GM12878 (cell line): ENCODE measurements around the gene ASAH2. TPM values are rescaled to one million over a fixed set of nuclear protein-coding genes. Genes with fewer than 3 reads are reported as not detected.
A peak's percentile ranks its signal among the peaks of the same experiment; 100 is the strongest.

Source experiments
- ATAC-seq: fragments of 200-7000 bp; cut with Tn5 transposase; 3 replicates; pipeline ENCODE4 v1.9.1; 2020; ENCODE audit warnings: mild to moderate bottlenecking, moderate library complexity
- BruUV-seq: library from RNA; stranded (reverse); fragments of 400-500 nt; replicated peaks from 2 replicates; lab custom pipeline; 2021; lab: Mats Ljungman, UMichigan
- CTCF ChIA-PET: fragments of 300-600 bp; sonication (Branson Sonifier 250); formaldehyde crosslinking; extraction: SDS; loops from one replicate; lab custom pipeline; 2021; ENCODE audit warnings: inconsistent platforms; lab: Yijun Ruan, JAX
- POLR2A ChIA-PET: fragments of 350-600 bp; formaldehyde crosslinking; extraction: SDS; loops from one replicate; lab custom pipeline; 2021; ENCODE audit warnings: inconsistent platforms; lab: Charles Lee
- RAD21 ChIA-PET: fragments of 300-600 bp; sonication (Branson Sonifier 250); formaldehyde crosslinking; loops from one replicate; lab custom pipeline; 2023; ENCODE audit warnings: antibody characterized with exemption; ENCODE audit not compliant: unreplicated experiment; lab: Charles Lee
- SMC1A ChIA-PET: fragments of 300-600 bp; sonication (Branson Sonifier 250); formaldehyde crosslinking; loops from one replicate; lab custom pipeline; 2023; ENCODE audit not compliant: unreplicated experiment, uncharacterized antibody; lab: Charles Lee
- DNase-seq: peaks from one replicate; pipeline ENCODE4 v3.0.0-alpha.2; 2011; ENCODE audit warnings: low read depth, low spot score
- FAIRE-seq: peaks from 3 replicates; lab custom pipeline; 2011; peaks lifted over from hg19 to GRCh38; lab: Jason Lieb, UNC
- H2AFZ ChIP-seq: 2 replicates; pipeline ENCODE4 v1.6.0; 2011; ENCODE audit warnings: low read depth, low read length, control low read depth; ENCODE audit not compliant: control insufficient read depth
- H3K27ac ChIP-seq: 2 replicates; pipeline ENCODE4 v1.5.1; 2011; ENCODE audit warnings: control low read depth; ENCODE audit not compliant: control insufficient read depth, insufficient read depth
- H3K27me3 ChIP-seq, 2 experiments: replicated peaks in 1 of 2; 2 replicates each; pipeline versions ENCODE4 v1.6.0 to v1.6.1; 2011; ENCODE audit warnings: low read length in 1 of 2; ENCODE audit not compliant: control insufficient read depth in 2 of 2, insufficient read depth in 2 of 2
- H3K36me3 ChIP-seq, 2 experiments: 2 replicates each; pipeline ENCODE4 v1.5.1; 2011; ENCODE audit warnings: low read length in 1 of 2; ENCODE audit not compliant: control insufficient read depth in 2 of 2, insufficient read depth in 2 of 2
- H3K4me1 ChIP-seq: 2 replicates; pipeline ENCODE4 v1.6.1; 2011; ENCODE audit warnings: mild to moderate bottlenecking, low read length, moderate library complexity, mixed read lengths; ENCODE audit not compliant: control insufficient read depth, insufficient read depth
- H3K4me2 ChIP-seq: 2 replicates; pipeline ENCODE4 v1.6.0; 2011; ENCODE audit warnings: control low read depth; ENCODE audit not compliant: control insufficient read depth, insufficient read depth
- H3K4me3 ChIP-seq: fragments of 200-600 bp; sonication (generic); 2 replicates; pipeline ENCODE4 v1.5.1; 2016
- H3K79me2 ChIP-seq: 2 replicates; pipeline ENCODE4 v1.6.0; 2011; ENCODE audit warnings: low read length; ENCODE audit not compliant: control insufficient read depth, insufficient read depth
- H3K9ac ChIP-seq: 2 replicates; pipeline ENCODE4 v1.8.0; 2011; ENCODE audit warnings: low read length, control low read depth, mixed read lengths; ENCODE audit not compliant: control insufficient read depth, insufficient read depth
- H3K9me3 ChIP-seq: replicated peaks from 3 replicates; pipeline ENCODE4 v1.5.1; 2011; ENCODE audit warnings: mild to moderate bottlenecking, low read length; ENCODE audit not compliant: control insufficient read depth, insufficient read depth
- H4K20me1 ChIP-seq: 2 replicates; pipeline ENCODE4 v1.6.0; 2011; ENCODE audit not compliant: control insufficient read depth, insufficient read depth
- ATF7 ChIP-seq: fragments of 450-650 bp; IDR thresholded peaks from 2 replicates; pipeline ENCODE4 v1.6.1; 2016; ENCODE audit warnings: low read depth, mild to moderate bottlenecking
- BCL11A ChIP-seq: IDR thresholded peaks from 2 replicates; pipeline ENCODE4 v1.6.1; 2011; ENCODE audit warnings: low read depth, low read length
- CREB1 ChIP-seq: IDR thresholded peaks from 2 replicates; pipeline ENCODE4 v1.6.1; 2012; ENCODE audit warnings: low read depth, mild to moderate bottlenecking, inconsistent platforms
- DPF2 ChIP-seq: fragments of 450-650 bp; IDR thresholded peaks from 2 replicates; pipeline ENCODE4 v1.6.1; 2017; ENCODE audit warnings: mild to moderate bottlenecking
- EP300 ChIP-seq, 2 experiments: fragments of 150-350 bp in 1 of 2; IDR thresholded peaks; 2 replicates each; pipeline ENCODE4 v1.6.1; 2011 to 2012; ENCODE audit warnings: low read depth in 2 of 2, low read length in 2 of 2, borderline replicate concordance in 1 of 2, improper control_type of control experiment in 1 of 2, inconsistent platforms in 1 of 2; ENCODE audit not compliant: control insufficient read depth in 1 of 2
- GABPA ChIP-seq: IDR thresholded peaks from 2 replicates; pipeline ENCODE4 v1.6.1; 2014; ENCODE audit warnings: antibody characterized with exemption, low read depth, mild to moderate bottlenecking, inconsistent platforms
- IKZF1 ChIP-seq: fragments of 450-650 bp; conservative IDR thresholded peaks from 2 replicates; pipeline ENCODE4 v1.6.1; 2017; ENCODE audit warnings: antibody characterized with exemption, mild to moderate bottlenecking
- MEF2A ChIP-seq: IDR thresholded peaks from 2 replicates; pipeline ENCODE4 v1.6.1; 2011; ENCODE audit warnings: low read depth, mild to moderate bottlenecking, low read length, moderate library complexity; ENCODE audit not compliant: insufficient read depth
- MTA2 ChIP-seq: fragments of 450-650 bp; IDR thresholded peaks from 2 replicates; pipeline ENCODE4 v1.6.1; 2016; ENCODE audit warnings: low read depth, mild to moderate bottlenecking, moderate library complexity
- NFIC ChIP-seq: IDR thresholded peaks from 2 replicates; pipeline ENCODE4 v1.6.1; 2012; ENCODE audit warnings: low read depth, mild to moderate bottlenecking, inconsistent platforms, low read length, moderate library complexity
- NFYA ChIP-seq: IDR thresholded peaks from 2 replicates; pipeline ENCODE4 v1.6.1; 2011; ENCODE audit warnings: low read depth, mild to moderate bottlenecking, low read length, improper control_type of control experiment, borderline replicate concordance
- RAD21 ChIP-seq: IDR thresholded peaks from 2 replicates; pipeline ENCODE4 v1.6.1; 2011; ENCODE audit warnings: mild to moderate bottlenecking, low read depth, low read length, moderate library complexity; ENCODE audit not compliant: insufficient read depth
- SMARCA5 ChIP-seq: fragments of 450-650 bp; IDR thresholded peaks from 2 replicates; pipeline ENCODE4 v1.6.1; 2017; ENCODE audit warnings: mild to moderate bottlenecking
- SPI1 ChIP-seq: IDR thresholded peaks from 2 replicates; pipeline ENCODE4 v1.6.1; 2011; ENCODE audit warnings: low read depth, mild to moderate bottlenecking, low read length, moderate library complexity, borderline replicate concordance; ENCODE audit not compliant: insufficient read depth
- SRF ChIP-seq, 2 experiments: IDR thresholded peaks; 2 replicates each; pipeline ENCODE4 v1.6.1; 2011; ENCODE audit warnings: low read depth in 2 of 2, low read length in 2 of 2, mild to moderate bottlenecking in 1 of 2, moderate library complexity in 1 of 2
- WRNIP1 ChIP-seq: IDR thresholded peaks from 2 replicates; pipeline ENCODE4 v1.6.1; 2011; ENCODE audit warnings: low read depth, low read length, improper control_type of control experiment, borderline replicate concordance
- ZNF217 ChIP-seq: fragments of 450-650 bp; IDR thresholded peaks from 2 replicates; pipeline ENCODE4 v1.6.1; 2017; ENCODE audit warnings: antibody characterized with exemption, mild to moderate bottlenecking
- in situ Hi-C: fragments of 300-500 bp; cut with MboI; formaldehyde crosslinking; loops from 9 replicates; pipeline ENCODE4 v1.14.3; 2018; ENCODE audit warnings: mixed read lengths
- intact Hi-C: fragments of 100-400 bp; cut with micrococcal nuclease; formaldehyde crosslinking; loops from one replicate; pipeline ENCODE4 v1.14.2; 2022; ENCODE audit not compliant: unreplicated experiment
- polyA plus RNA-seq, 11 experiments: library from polyadenylated mRNA; depleted of rRNA in 4 of 11; unstranded in 6 of 11; stranded (reverse) in 5 of 11; fragments of >200 nt; fragmentation: Nextera tagmentation in 4 of 11; fragmentation: Illumina TruSeq in 1 of 11; extraction: Ambion mirVana in 4 of 11; extraction: Trizol in 1 of 11; gene quantifications; 1 replicate in 1 of 11; 2 replicates in 10 of 11; pipeline versions ENCODE4 v1.2.1 to v1.2.3, GENCODE V29; 2011 to 2016; ENCODE audit warnings: inconsistent platforms in 2 of 11, missing spikeins in 2 of 11, low read depth in 1 of 11
- total RNA-seq, 4 experiments: library from RNA; depleted of rRNA in 3 of 4; stranded (reverse); fragments of >200 nt in 3 of 4; fragmentation: Illumina TruSeq in 1 of 4; extraction: Trizol in 1 of 4; gene quantifications; 2 replicates each; pipeline versions ENCODE4 v1.2.1 to v1.2.3, GENCODE V29; 2013 to 2021
- TF ChIP-seq, protein P1 (sequence below): IDR thresholded peaks from 2 replicates; pipeline ENCODE4 v1.6.1; 2012; ENCODE audit warnings: low read length, inconsistent platforms
- TF ChIP-seq, protein P2 (sequence below): fragments of 450-650 bp; IDR thresholded peaks from 2 replicates; pipeline ENCODE4 v1.6.1; 2017; ENCODE audit warnings: low read depth, mild to moderate bottlenecking, moderate library complexity
- TF ChIP-seq, protein P3 (sequence below): fragments of 450-650 bp; IDR thresholded peaks from 2 replicates; pipeline ENCODE4 v1.6.1; 2016; ENCODE audit warnings: mild to moderate bottlenecking

ASAH2 gene
- total and polyA plus RNA-seq, 10 of the 15 experiments (the other 5 are each of a cell fraction or from before 2014, with no cell fraction given), result 0.23 to 2.3 (median 1.1) TPM

DNA sequence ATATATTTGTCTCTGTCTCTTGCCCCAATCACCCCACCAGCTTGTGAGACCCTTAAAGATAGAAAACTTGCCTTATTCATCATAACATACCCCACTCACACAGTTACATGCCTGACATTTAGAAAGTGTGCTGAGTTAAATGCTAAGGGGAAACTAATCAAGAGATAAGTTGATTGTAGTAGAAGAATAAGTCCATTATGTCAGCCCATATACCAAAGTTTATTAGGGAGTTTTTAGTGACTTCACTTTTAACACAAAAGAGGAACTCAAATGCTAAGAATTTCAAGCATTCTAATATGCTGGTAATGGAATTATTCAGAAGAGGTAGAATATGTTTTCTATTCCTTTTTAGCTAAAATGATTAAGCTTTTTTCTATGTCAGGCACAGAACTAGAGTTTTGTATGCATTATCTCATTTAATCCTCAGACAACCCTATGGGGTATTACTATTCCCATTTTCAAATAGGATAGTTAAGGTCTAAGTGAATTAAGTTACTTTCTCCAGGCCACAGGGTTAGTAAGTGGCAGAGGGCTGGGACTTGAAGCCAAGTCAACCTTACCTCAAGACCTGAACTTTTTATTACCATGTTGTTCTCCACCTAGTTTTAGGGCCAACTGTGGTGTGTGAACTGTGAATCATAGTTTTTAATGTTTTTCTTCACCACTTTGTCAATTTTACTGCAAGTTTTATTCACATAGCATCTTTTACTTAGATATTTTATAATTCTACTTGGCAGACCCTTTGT is 19.6 kb downstream of the ASAH2 start:
- H3K9me3 ChIP-seq, result no peaks in the 10 kb centered on the region
- ChIA-PET POLR2A (no interaction called here), SMC1A (interaction anchor here (4.2 kb wide), 1 partner anchor 44 kb away, joined by 21 read pairs; no protein-coding TSS in a partner anchor), RAD21 (interaction anchor here (1.0 kb wide), 1 partner anchor 29 kb away, joined by 6 read pairs; no protein-coding TSS in a partner anchor), CTCF (interaction anchor here (1.4 kb wide), 1 partner anchor 9 kb away, joined by 4 read pairs; no protein-coding TSS in a partner anchor)
- ATAC-seq (peak; percentile 78), DNase-seq (no peak), FAIRE-seq (no peak)
- peaks cover 0 to 2% of the 10 kb centered on the region in 2 experiments; a peak in 2 of 4 replicates for H3K27me3 ChIP-seq
- no peaks in the 10 kb centered on the region for H3K36me3 ChIP-seq
- intact Hi-C loops (no loop called here), in situ Hi-C loops (no loop called here)
- H3K9ac ChIP-seq, result no peak overlapping the region
- BruUV-seq, result no TSS peak
- H3K4me1 ChIP-seq, result no peaks in the 10 kb centered on the region
- no peak overlapping the region for H3K4me3 ChIP-seq
- no peaks in the 10 kb centered on the region for H3K79me2 ChIP-seq
- H2AFZ ChIP-seq, result no peak overlapping the region
- H4K20me1 ChIP-seq, result no peaks in the 10 kb centered on the region
- no peak overlapping the region for H3K4me2 ChIP-seq
- H3K27ac ChIP-seq, result no peak overlapping the region
- peak; percentile 37; the same call in 1 of the 2 replicates for TF ChIP-seq ZNF217
- TF ChIP-seq ATF7, result peak; percentile 93
- no peak for TF ChIP-seq NFYA
- TF ChIP-seq GABPA, result 0 out of 2 replicates have a peak, but pooled peaks have one; percentile 32
- peak; percentile 43 to 63; a peak in 2 of 4 replicates for TF ChIP-seq EP300 (IDR thresholded peaks at IDR 0.05; ENCODE audit: borderline replicate concordance in 1 of 2, control insufficient read depth in 1 of 2, low read depth in 2 of 2, low read length in 2 of 2)
- TF ChIP-seq SMARCA5, result peak; percentile 78
- TF ChIP-seq BCL11A, result peak; percentile 24; the same call in 1 of the 2 replicates
- TF ChIP-seq DPF2, result peak; percentile 77
- TF ChIP-seq, protein P1, sequence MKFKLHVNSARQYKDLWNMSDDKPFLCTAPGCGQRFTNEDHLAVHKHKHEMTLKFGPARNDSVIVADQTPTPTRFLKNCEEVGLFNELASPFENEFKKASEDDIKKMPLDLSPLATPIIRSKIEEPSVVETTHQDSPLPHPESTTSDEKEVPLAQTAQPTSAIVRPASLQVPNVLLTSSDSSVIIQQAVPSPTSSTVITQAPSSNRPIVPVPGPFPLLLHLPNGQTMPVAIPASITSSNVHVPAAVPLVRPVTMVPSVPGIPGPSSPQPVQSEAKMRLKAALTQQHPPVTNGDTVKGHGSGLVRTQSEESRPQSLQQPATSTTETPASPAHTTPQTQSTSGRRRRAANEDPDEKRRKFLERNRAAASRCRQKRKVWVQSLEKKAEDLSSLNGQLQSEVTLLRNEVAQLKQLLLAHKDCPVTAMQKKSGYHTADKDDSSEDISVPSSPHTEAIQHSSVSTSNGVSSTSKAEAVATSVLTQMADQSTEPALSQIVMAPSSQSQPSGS, result peak; percentile 76
- peak; percentile 83 for TF ChIP-seq SPI1
- no peak for TF ChIP-seq SRF (IDR thresholded peaks at IDR 0.05; ENCODE audit: low read depth in 2 of 2, low read length in 2 of 2)
- TF ChIP-seq, protein P2, sequence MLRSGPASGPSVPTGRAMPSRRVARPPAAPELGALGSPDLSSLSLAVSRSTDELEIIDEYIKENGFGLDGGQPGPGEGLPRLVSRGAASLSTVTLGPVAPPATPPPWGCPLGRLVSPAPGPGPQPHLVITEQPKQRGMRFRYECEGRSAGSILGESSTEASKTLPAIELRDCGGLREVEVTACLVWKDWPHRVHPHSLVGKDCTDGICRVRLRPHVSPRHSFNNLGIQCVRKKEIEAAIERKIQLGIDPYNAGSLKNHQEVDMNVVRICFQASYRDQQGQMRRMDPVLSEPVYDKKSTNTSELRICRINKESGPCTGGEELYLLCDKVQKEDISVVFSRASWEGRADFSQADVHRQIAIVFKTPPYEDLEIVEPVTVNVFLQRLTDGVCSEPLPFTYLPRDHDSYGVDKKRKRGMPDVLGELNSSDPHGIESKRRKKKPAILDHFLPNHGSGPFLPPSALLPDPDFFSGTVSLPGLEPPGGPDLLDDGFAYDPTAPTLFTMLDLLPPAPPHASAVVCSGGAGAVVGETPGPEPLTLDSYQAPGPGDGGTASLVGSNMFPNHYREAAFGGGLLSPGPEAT, result peak; percentile 89
- no peak for TF ChIP-seq CREB1
- TF ChIP-seq MTA2, result peak; percentile 86
- no peak for TF ChIP-seq RAD21
- TF ChIP-seq, protein P3, sequence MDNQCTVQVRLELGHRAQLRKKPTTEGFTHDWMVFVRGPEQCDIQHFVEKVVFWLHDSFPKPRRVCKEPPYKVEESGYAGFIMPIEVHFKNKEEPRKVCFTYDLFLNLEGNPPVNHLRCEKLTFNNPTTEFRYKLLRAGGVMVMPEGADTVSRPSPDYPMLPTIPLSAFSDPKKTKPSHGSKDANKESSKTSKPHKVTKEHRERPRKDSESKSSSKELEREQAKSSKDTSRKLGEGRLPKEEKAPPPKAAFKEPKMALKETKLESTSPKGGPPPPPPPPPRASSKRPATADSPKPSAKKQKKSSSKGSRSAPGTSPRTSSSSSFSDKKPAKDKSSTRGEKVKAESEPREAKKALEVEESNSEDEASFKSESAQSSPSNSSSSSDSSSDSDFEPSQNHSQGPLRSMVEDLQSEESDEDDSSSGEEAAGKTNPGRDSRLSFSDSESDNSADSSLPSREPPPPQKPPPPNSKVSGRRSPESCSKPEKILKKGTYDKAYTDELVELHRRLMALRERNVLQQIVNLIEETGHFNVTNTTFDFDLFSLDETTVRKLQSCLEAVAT, result peak; percentile 79
- no peak for TF ChIP-seq IKZF1
- TF ChIP-seq NFIC, result peak; percentile 65; the same call in 1 of the 2 replicates
- TF ChIP-seq WRNIP1, result no peak
- 0 out of 2 replicates have a peak, but pooled peaks have one; percentile 12 for TF ChIP-seq MEF2A
